Stromal cell of bone marrow (primary cell): ENCODE measurements around the gene GNG10.
"Not testable (repeated sequence)": the region's sequence is repeated elsewhere in the genome, so short reads cannot be mapped to it uniquely, and the experiment has no call there.

Experiments used
- DNase-seq: peaks from one replicate; pipeline ENCODE4 v3.0.0-alpha.2; 2012; ENCODE audit warnings: low read depth

Gene GNG10

GRCh38 chr9:111661150-111661801 is at the start of gene GNG10:
Gene GNG10 (plus strand): TSS chr9:111661605. CDS start chr9:111661635, 30 bp downstream.
- DNase-seq, result peak; percentile 30

GRCh38 chr9:111613436-111614040 is 47.9 kb upstream of the GNG10 start:
- DNase-seq, result no peak

- no peak for DNase-seq
Observed at GRCh38 chr9:111615928-111616327, 45.5 kb upstream of the GNG10 start.

GRCh38 chr9:111617349-111617748 is 44.1 kb upstream of the GNG10 start:
- DNase-seq, result not testable (repeated sequence)

- DNase-seq, result no peak
Observed at GRCh38 chr9:111621895-111622480, 39.4 kb upstream of the GNG10 start.

- DNase-seq, result peak; percentile 81
Observed at GRCh38 chr9:111622626-111623025, 38.8 kb upstream of the GNG10 start.

GRCh38 chr9:111627260-111627963 is 34.0 kb upstream of the GNG10 start:
- no peak for DNase-seq

GRCh38 chr9:111628411-111628810 is 33.0 kb upstream of the GNG10 start:
- no peak for DNase-seq

- no peak for DNase-seq
Observed at GRCh38 chr9:111630182-111630963, 31.0 kb upstream of the GNG10 start.

- DNase-seq, result no peak
Observed at GRCh38 chr9:111630964-111631213, 30.5 kb upstream of the GNG10 start.

- DNase-seq, result peak; percentile 97
Observed at GRCh38 chr9:111631214-111631971, 30.0 kb upstream of the GNG10 start, which contains the start of gene DNAJC25. Gene DNAJC25 (plus strand): TSS chr9:111631334. CDS start chr9:111631408, 74 bp downstream.

- no peak for DNase-seq
Observed at GRCh38 chr9:111632060-111632459, 29.3 kb upstream of the GNG10 start.

GRCh38 chr9:111632695-111633388 is 28.6 kb upstream of the GNG10 start:
- no peak for DNase-seq

GRCh38 chr9:111633389-111633736 is 28.0 kb upstream of the GNG10 start:
- no peak for DNase-seq

GRCh38 chr9:111634860-111635259 is 26.5 kb upstream of the GNG10 start:
- no peak for DNase-seq

GRCh38 chr9:111637421-111637950 is 23.9 kb upstream of the GNG10 start:
- no peak for DNase-seq

- DNase-seq, result no peak
Observed at GRCh38 chr9:111644195-111644772, 17.1 kb upstream of the GNG10 start.

- DNase-seq, result no peak
Observed at GRCh38 chr9:111645806-111646205, 15.6 kb upstream of the GNG10 start.

- DNase-seq, result no peak
Observed at GRCh38 chr9:111646417-111646816, 15.0 kb upstream of the GNG10 start.

GRCh38 chr9:111648066-111648465 is 13.3 kb upstream of the GNG10 start:
- DNase-seq, result peak; percentile 21
